GM12873 (cell line): Measurements from ENCODE around the gene APH1B.

ENCODE experiments used
- CTCF ChIP-seq: IDR thresholded peaks from 2 replicates; pipeline ENCODE4 v1.5.1; 2012; ENCODE audit warnings: low read depth, mild to moderate bottlenecking, moderate library complexity, low read length, control low read depth; ENCODE audit not compliant: insufficient read depth; ENCODE audit errors: missing control alignments

The APH1B gene

GRCh38 chr15:63332367-63333124 lies 55.1 kb downstream of the APH1B start:
- no peak for TF ChIP-seq CTCF

DNA sequence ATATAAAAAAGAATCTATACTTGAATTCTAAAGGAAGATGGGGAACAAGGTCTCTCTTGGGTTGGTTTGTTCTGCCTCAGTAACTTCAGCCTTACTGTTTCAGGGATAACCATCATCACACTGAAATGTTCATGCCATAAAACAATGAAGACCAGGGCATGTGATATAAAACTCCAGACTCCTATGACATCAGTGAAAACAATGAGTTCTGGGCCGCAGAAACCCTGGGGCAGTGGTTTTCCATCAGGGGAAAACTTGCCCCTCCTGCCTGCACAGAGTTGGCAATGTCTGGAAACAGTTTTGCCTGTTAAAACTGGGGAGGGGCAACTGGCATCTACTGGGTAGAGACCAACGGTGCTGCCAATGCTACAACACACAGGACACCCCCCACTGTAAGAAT lies 57.4 kb downstream of the APH1B start:
- TF ChIP-seq CTCF, result no peak

- no peak for TF ChIP-seq CTCF
Observed at GRCh38 chr15:63335543-63336240, 58.3 kb downstream of the APH1B start.

DNA sequence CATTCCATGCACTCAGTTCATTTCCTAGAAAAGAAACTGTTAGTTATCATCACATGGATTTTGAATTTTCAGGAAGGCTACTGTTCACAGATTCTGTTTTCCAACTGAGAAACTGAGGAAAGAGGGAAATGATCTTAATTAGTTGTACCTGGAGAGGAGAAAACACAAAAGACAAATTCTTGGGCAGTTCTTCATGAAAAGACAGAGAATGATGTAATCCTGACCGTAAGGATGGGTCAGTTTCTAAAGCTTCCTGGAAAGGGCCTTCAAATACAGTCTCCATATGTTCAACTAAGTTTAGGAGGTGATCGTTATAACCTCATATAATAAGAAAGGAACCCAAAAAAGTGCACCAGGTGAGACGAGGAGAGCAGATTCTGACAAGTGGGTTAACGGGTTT lies 59.6 kb downstream of the APH1B start:
- TF ChIP-seq CTCF, result no peak

GRCh38 chr15:63338170-63338569 lies 60.8 kb downstream of the APH1B start:
- no peak for TF ChIP-seq CTCF

- TF ChIP-seq CTCF, result no peak
Observed at GRCh38 chr15:63339006-63339766, 61.8 kb downstream of the APH1B start.

GRCh38 chr15:63339836-63340235 lies 62.4 kb downstream of the APH1B start:
- no peak for TF ChIP-seq CTCF
